ENCODE results near the gene KITLG.
A peak's percentile ranks its signal among the peaks of the same experiment; 100 is the strongest.
"Not testable (repeated sequence)": the region's sequence is repeated elsewhere in the genome, so short reads cannot be mapped to it uniquely, and the experiment has no call there.

The KITLG gene

DNA sequence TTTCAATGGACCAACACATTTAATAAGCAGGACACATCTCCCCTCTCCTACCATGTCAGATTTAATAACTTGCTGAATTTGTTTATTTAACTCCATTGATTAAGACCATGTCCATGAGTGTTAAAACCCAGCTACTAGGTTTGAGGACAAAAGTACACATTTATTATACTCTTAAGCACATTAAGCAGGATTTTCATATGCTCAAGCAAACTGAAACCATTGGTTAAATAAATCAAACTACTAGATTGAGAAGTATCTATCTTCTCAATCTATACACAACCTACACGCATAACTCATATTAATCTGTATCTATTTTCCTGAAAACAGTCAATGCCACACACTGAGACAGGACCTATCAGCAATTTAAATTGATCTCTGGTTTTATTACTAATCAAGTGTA is 85.2 kb downstream of the KITLG start:
- H3K4me1 ChIP-seq (ENCODE audit: control insufficient read depth, insufficient read depth, low read length) = no peaks in the 10 kb centered on the region
- H3K36me3 ChIP-seq (ENCODE audit: control insufficient read depth, insufficient read depth, low read length) = no peaks in the 10 kb centered on the region
- no peaks in the 10 kb centered on the region for H3K27me3 ChIP-seq (ENCODE audit: control insufficient read depth, insufficient read depth, low read length)
- no peak for DNase-seq (ENCODE audit: low read depth, low spot score)
- no peaks in the 10 kb centered on the region for H3K9me3 ChIP-seq (ENCODE audit: control insufficient read depth, insufficient read depth, low read length)
- H3K4me3 ChIP-seq (ENCODE audit: low read length) = no peak overlapping the region
- H3K27ac ChIP-seq (ENCODE audit: low read length) = no peak overlapping the region
- WGBS (ENCODE audit: insufficient coverage, insufficient read length) = 100% methylated on average over 1 of the region's 1 CpG

DNA sequence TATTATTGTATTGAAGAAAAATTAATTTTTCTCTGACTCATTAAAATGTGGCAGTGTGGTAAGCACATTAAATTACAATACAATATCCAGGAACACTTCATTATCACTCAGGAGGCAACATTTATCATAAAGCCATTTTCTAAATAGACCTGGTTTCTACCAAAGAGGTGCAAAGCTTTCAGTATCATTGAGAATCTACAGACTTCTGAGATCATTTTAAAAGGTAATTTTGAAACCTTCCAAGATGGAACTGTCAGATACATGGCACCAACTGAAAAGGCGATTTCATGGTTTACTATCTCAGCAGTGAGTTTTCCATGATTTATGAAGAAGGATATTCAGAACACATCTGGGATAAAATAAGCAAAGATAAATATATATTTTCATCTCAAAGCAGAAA is 85.8 kb downstream of the KITLG start:
- Histone ChIP-seq H3K9me3 (ENCODE audit: control insufficient read depth, insufficient read depth, low read length) (no peaks in the 10 kb centered on the region), H3K27me3 (ENCODE audit: control insufficient read depth, insufficient read depth, low read length) (no peaks in the 10 kb centered on the region), H3K4me1 (ENCODE audit: control insufficient read depth, insufficient read depth, low read length) (no peaks in the 10 kb centered on the region), H3K36me3 (ENCODE audit: control insufficient read depth, insufficient read depth, low read length) (no peaks in the 10 kb centered on the region), H3K4me3 (ENCODE audit: low read length) (no peak overlapping the region), H3K27ac (ENCODE audit: low read length) (no peak overlapping the region)
- WGBS (ENCODE audit: insufficient coverage, insufficient read length) = no CpG with 5 or more reads among the region's 1 CpG
- DNase-seq (ENCODE audit: low read depth, low spot score) = no peak

GRCh38 chr12:88493636-88494035 is 86.6 kb downstream of the KITLG start:
- no peak for DNase-seq (ENCODE audit: low read depth, low spot score)
- Histone ChIP-seq H3K4me1 (ENCODE audit: control insufficient read depth, insufficient read depth, low read length) (no peaks in the 10 kb centered on the region), H3K27ac (ENCODE audit: low read length) (no peak overlapping the region), H3K36me3 (ENCODE audit: control insufficient read depth, insufficient read depth, low read length) (no peaks in the 10 kb centered on the region), H3K4me3 (ENCODE audit: low read length) (no peak overlapping the region), H3K27me3 (ENCODE audit: control insufficient read depth, insufficient read depth, low read length) (no peaks in the 10 kb centered on the region), H3K9me3 (ENCODE audit: control insufficient read depth, insufficient read depth, low read length) (no peaks in the 10 kb centered on the region)
- WGBS (ENCODE audit: insufficient coverage, insufficient read length) = no CpG with 5 or more reads among the region's 2 CpGs

- WGBS (ENCODE audit: insufficient coverage, insufficient read length) = no CpG with 5 or more reads among the region's 2 CpGs
- no peaks in the 10 kb centered on the region for H3K9me3 ChIP-seq (ENCODE audit: control insufficient read depth, insufficient read depth, low read length)
- DNase-seq (ENCODE audit: low read depth, low spot score) = no peak
- no peaks in the 10 kb centered on the region for H3K36me3 ChIP-seq (ENCODE audit: control insufficient read depth, insufficient read depth, low read length)
- H3K4me3 ChIP-seq (ENCODE audit: low read length) = no peak overlapping the region
- H3K27ac ChIP-seq (ENCODE audit: low read length) = no peak overlapping the region
- H3K4me1 ChIP-seq (ENCODE audit: control insufficient read depth, insufficient read depth, low read length) = no peaks in the 10 kb centered on the region
- no peaks in the 10 kb centered on the region for H3K27me3 ChIP-seq (ENCODE audit: control insufficient read depth, insufficient read depth, low read length)
Observed at GRCh38 chr12:88490425-88490824, 89.8 kb downstream of the KITLG start.

DNA sequence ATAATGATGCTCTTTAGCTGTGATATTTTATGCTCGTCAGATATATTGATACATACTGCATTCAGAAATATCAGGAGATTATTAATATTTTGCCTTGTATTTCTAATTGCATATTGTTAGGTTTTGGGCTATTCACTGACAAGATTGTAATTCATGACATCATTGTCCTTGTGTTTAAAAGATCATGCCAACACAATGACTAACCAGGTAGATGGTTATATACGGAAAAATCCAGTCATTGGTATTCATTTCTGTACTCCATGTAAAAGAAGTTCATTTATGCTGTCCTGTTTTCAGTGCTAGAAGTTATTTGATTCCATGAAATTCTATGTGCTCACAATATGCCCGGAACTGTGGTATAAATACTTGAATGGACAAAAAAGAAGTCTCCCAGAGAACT is 107.5 kb downstream of the KITLG start:
- no peak for DNase-seq (ENCODE audit: low read depth, low spot score)
- Histone ChIP-seq H3K9me3 (ENCODE audit: control insufficient read depth, insufficient read depth, low read length) (no peaks in the 10 kb centered on the region), H3K4me3 (ENCODE audit: low read length) (no peak overlapping the region), H3K27me3 (ENCODE audit: control insufficient read depth, insufficient read depth, low read length) (no peaks in the 10 kb centered on the region), H3K27ac (ENCODE audit: low read length) (no peak overlapping the region), H3K4me1 (ENCODE audit: control insufficient read depth, insufficient read depth, low read length) (no peaks in the 10 kb centered on the region), H3K36me3 (ENCODE audit: control insufficient read depth, insufficient read depth, low read length) (no peaks in the 10 kb centered on the region)
- no CpG with 5 or more reads among the region's 3 CpGs for WGBS (ENCODE audit: insufficient coverage, insufficient read length)

DNA sequence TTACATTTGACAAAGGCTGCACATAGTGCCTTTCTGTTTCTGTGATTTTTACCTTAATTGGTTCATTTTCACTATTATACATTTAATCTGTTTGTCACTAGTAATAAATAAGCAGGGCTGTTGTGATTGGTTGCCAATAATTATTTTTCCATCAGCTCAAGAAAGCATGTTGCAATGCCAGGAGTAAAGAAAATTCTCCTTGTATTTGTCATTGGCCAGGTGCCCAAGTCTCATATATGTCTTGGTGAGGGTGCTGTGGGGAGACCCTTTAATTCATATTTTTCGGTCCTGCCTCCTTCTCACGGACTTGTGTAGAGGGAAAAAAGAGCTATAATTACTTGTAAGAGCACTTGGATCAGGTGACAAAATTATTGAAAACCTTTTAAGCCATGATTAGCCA is 108.0 kb downstream of the KITLG start:
- H3K4me1 ChIP-seq (ENCODE audit: control insufficient read depth, insufficient read depth, low read length) = no peaks in the 10 kb centered on the region
- DNase-seq (ENCODE audit: low read depth, low spot score) = no peak
- no peak overlapping the region for H3K27ac ChIP-seq (ENCODE audit: low read length)
- no peak overlapping the region for H3K4me3 ChIP-seq (ENCODE audit: low read length)
- no CpG with 5 or more reads among the region's 2 CpGs for WGBS (ENCODE audit: insufficient coverage, insufficient read length)
- no peaks in the 10 kb centered on the region for H3K36me3 ChIP-seq (ENCODE audit: control insufficient read depth, insufficient read depth, low read length)
- H3K9me3 ChIP-seq (ENCODE audit: control insufficient read depth, insufficient read depth, low read length) = peaks cover 2% of the 10 kb centered on the region; the same call in 1 of the 2 replicates
- no peaks in the 10 kb centered on the region for H3K27me3 ChIP-seq (ENCODE audit: control insufficient read depth, insufficient read depth, low read length)

DNA sequence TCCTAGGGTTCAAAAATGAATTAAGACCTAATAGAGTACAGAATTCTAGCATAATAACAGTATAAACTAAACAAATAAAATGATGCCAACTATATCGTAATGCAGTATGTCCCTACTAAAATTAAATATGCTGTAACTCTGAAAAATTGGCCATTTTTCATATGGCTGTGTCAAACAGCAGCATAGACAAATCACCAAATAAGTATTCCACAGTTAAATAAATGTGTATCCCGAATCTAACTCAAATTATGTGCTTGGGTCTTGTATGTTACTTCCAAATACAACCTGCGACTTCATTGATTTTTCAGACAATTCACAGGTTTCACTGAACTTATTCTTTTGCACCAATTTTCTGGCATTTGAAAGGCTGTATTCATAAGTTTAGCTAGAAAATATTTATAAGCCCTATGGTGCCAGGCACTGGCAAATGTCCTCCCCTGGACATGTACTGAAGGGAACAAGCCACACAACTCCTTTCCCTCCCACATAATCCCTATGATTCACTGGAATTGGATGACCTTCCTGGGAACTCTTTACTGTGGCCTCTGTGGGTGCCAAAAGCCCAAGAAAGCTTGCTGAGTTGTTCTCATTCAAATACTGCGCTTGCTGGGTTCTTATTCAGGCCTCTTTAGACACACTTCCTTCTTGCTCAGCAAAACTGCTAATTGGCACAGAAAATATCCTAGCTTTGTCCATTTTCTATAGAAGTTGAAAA is 108.8 kb downstream of the KITLG start:
- Histone ChIP-seq H3K4me1 (ENCODE audit: control insufficient read depth, insufficient read depth, low read length) (no peaks in the 10 kb centered on the region), H3K27me3 (ENCODE audit: control insufficient read depth, insufficient read depth, low read length) (no peaks in the 10 kb centered on the region), H3K9me3 (ENCODE audit: control insufficient read depth, insufficient read depth, low read length) (peaks cover 2% of the 10 kb centered on the region; the same call in 1 of the 2 replicates), H3K27ac (ENCODE audit: low read length) (no peak overlapping the region), H3K4me3 (ENCODE audit: low read length) (no peak overlapping the region), H3K36me3 (ENCODE audit: control insufficient read depth, insufficient read depth, low read length) (no peaks in the 10 kb centered on the region)
- WGBS (ENCODE audit: insufficient coverage, insufficient read length) = no CpG with 5 or more reads among the region's 4 CpGs
- DNase-seq (ENCODE audit: low read depth, low spot score) = peak; percentile 13

DNA sequence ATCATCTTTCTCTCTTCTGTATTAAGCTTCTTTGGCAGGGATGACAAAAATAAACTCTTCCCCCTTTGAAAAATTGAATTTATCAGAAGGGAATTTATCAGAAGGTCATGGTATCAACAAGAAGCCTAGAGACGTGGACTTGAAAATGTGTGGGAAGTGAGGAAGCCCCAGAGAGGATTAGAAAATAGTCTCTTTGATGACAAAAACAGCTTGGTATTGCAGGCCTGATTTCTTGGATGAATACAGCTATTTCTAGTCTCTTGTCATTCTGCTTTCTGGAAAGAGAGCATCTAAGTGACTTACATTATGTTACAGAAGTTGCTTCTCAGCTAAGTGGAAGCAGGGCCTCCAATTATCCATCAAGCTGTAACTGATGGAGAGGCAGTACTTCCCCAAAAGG is 111.1 kb downstream of the KITLG start:
- H3K4me3 ChIP-seq (ENCODE audit: low read length) = no peak overlapping the region
- no peaks in the 10 kb centered on the region for H3K4me1 ChIP-seq (ENCODE audit: control insufficient read depth, insufficient read depth, low read length)
- no peaks in the 10 kb centered on the region for H3K36me3 ChIP-seq (ENCODE audit: control insufficient read depth, insufficient read depth, low read length)
- WGBS (ENCODE audit: insufficient coverage, insufficient read length) = no CpG with 5 or more reads among the region's 1 CpG
- DNase-seq (ENCODE audit: low read depth, low spot score) = no peak
- H3K9me3 ChIP-seq (ENCODE audit: control insufficient read depth, insufficient read depth, low read length) = peaks cover 2% of the 10 kb centered on the region; the same call in 1 of the 2 replicates
- H3K27me3 ChIP-seq (ENCODE audit: control insufficient read depth, insufficient read depth, low read length) = no peaks in the 10 kb centered on the region
- no peak overlapping the region for H3K27ac ChIP-seq (ENCODE audit: low read length)

DNA sequence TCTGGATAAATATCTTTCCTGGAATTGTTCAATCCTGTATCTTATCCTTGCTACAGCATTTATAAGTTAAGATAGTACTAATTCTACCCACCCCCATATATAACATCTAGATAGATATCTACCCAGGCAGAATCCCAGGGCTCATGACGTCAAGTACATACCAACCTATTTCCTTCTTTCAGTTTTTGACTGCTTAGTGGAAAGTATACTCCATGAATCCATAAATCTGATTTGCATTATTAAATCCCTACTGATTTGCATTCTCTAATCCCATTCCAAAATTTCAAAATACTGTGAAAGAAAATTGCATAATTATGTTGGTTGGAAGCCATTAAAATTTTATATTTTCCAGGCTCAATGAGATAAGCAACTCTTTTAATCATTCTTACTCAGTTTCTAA is 111.7 kb downstream of the KITLG start:
- Histone ChIP-seq H3K27ac (ENCODE audit: low read length) (no peak overlapping the region), H3K4me1 (ENCODE audit: control insufficient read depth, insufficient read depth, low read length) (no peaks in the 10 kb centered on the region), H3K4me3 (ENCODE audit: low read length) (no peak overlapping the region), H3K36me3 (ENCODE audit: control insufficient read depth, insufficient read depth, low read length) (no peaks in the 10 kb centered on the region), H3K9me3 (ENCODE audit: control insufficient read depth, insufficient read depth, low read length) (peaks cover 2% of the 10 kb centered on the region; the same call in 1 of the 2 replicates), H3K27me3 (ENCODE audit: control insufficient read depth, insufficient read depth, low read length) (no peaks in the 10 kb centered on the region)
- no peak for DNase-seq (ENCODE audit: low read depth, low spot score)
- no CpG with 5 or more reads among the region's 1 CpG for WGBS (ENCODE audit: insufficient coverage, insufficient read length)

DNA sequence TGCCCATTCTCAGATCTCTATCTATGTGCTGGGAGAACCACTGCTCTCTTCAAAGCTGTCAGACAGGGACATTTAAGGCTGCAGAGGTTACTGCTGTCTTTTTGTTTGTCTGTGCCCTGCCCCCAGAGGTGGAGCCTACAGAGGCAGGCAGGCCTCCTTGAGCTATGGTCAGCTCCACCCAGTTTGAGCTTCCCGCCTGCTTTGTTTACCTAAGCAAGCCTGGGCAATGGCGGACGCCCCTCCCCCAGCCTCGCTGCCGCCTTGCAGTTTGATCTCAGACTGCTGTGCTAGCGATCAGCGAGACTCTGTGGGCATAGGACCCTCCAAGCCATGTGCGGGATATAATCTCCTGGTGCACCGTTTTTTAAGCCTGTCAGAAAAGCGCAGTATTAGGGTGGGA is 113.6 kb downstream of the KITLG start:
- not testable (repeated sequence) for H3K36me3 ChIP-seq (ENCODE audit: control insufficient read depth, insufficient read depth, low read length); H3K4me3 ChIP-seq (ENCODE audit: low read length); DNase-seq (ENCODE audit: low read depth, low spot score); H3K27ac ChIP-seq (ENCODE audit: low read length); H3K4me1 ChIP-seq (ENCODE audit: control insufficient read depth, insufficient read depth, low read length); H3K27me3 ChIP-seq (ENCODE audit: control insufficient read depth, insufficient read depth, low read length); H3K9me3 ChIP-seq (ENCODE audit: control insufficient read depth, insufficient read depth, low read length)
- WGBS (ENCODE audit: insufficient coverage, insufficient read length) = no CpG with 5 or more reads among the region's 10 CpGs

- no peaks in the 10 kb centered on the region for H3K9me3 ChIP-seq (ENCODE audit: control insufficient read depth, insufficient read depth, low read length)
- WGBS (ENCODE audit: insufficient coverage, insufficient read length) = no CpG with 5 or more reads among the region's 1 CpG
- H3K27ac ChIP-seq (ENCODE audit: low read length) = no peak overlapping the region
- H3K4me1 ChIP-seq (ENCODE audit: control insufficient read depth, insufficient read depth, low read length) = no peaks in the 10 kb centered on the region
- no peak for DNase-seq (ENCODE audit: low read depth, low spot score)
- H3K27me3 ChIP-seq (ENCODE audit: control insufficient read depth, insufficient read depth, low read length) = no peaks in the 10 kb centered on the region
- H3K4me3 ChIP-seq (ENCODE audit: low read length) = no peak overlapping the region
- no peaks in the 10 kb centered on the region for H3K36me3 ChIP-seq (ENCODE audit: control insufficient read depth, insufficient read depth, low read length)
Observed at GRCh38 chr12:88458327-88458726, 121.9 kb downstream of the KITLG start.

Measured in iPS DF 6.9 (cell line).